Measurements from ENCODE around the gene CEP83.
A peak's percentile ranks its signal among the peaks of the same experiment; 100 is the strongest.

Gene CEP83

GRCh38 chr12:94265966-94266745 is 193.5 kb downstream of the CEP83 start:
- no peak for DNase-seq

GRCh38 chr12:94265539-94265938 is 194.1 kb downstream of the CEP83 start:
- no peak for DNase-seq

- no peak for DNase-seq
Measured at GRCh38 chr12:94264736-94265485, 194.8 kb downstream of the CEP83 start.

GRCh38 chr12:94263905-94264561 is 195.6 kb downstream of the CEP83 start:
- no peak for DNase-seq

GRCh38 chr12:94263011-94263811 is 196.5 kb downstream of the CEP83 start:
- DNase-seq: no peak

GRCh38 chr12:94262228-94263010 is 197.2 kb downstream of the CEP83 start:
- DNase-seq: peak; percentile 83

GRCh38 chr12:94261786-94262185 is 197.9 kb downstream of the CEP83 start:
- no peak for DNase-seq

GRCh38 chr12:94261119-94261518 is 198.5 kb downstream of the CEP83 start:
- no peak for DNase-seq

- DNase-seq: no peak
Measured at GRCh38 chr12:94260717-94261116, 198.9 kb downstream of the CEP83 start.

GRCh38 chr12:94260017-94260416 is 199.7 kb downstream of the CEP83 start:
- no peak for DNase-seq

GRCh38 chr12:94258593-94258992 is 201.1 kb downstream of the CEP83 start:
- no peak for DNase-seq

Measured in NCI-H1105 treated with DMSO at 0.1 percent for 48 hours (cell line).